NCI-H1048 (cell line): Measurements from ENCODE around the gene ARHGAP4.

Experiments used
- DNase-seq: peaks from one replicate; lab custom pipeline; 2025; lab: John Stamatoyannopoulos, UW

ARHGAP4 gene

DNA sequence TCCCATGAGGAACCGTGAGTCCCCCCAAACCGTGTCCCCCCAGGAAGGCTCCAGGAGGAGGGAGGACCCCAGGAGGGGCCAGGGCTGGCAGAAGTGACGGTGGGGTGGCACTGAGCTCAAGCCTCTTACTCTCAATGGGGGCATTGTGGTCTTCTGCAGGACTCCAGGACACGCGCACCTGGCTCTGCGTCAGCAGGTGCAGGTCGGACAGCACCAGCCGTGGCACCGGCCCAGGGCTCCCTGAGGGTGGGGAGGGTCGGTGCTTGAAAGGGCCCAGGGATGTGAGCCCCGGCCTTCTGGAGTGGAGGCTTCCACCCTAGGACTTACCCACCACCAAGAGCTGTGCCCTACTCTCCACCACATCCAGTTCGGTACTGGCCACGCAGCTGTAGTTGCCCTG is 58.4 kb downstream of the ARHGAP4 start:
- DNase-seq: no peak

DNA sequence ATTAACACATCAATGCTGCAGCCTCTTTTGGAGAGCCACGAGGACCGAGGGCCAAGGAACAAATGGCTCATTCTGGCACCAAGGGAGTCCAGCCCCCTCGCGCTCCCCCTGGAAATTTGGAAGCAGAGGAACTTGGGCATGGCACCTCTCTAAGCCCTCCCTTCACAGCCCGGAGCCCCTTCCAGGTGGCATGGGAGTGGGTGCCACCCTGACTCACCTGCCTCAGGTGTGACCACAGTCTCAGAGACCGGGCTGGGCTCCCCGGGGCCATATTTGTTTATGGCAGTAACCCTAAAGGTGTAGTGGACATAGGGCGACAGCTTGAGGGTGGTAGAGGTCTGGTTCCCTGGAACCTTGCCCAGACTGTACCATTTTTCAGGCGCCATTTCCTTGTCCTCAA is 58.9 kb downstream of the ARHGAP4 start:
- no peak for DNase-seq

- no peak for DNase-seq
Observed at GRCh38 chrX:153866302-153867019, 59.6 kb downstream of the ARHGAP4 start.

GRCh38 chrX:153865685-153866084 is 60.4 kb downstream of the ARHGAP4 start:
- DNase-seq: no peak

GRCh38 chrX:153865321-153865580 is 60.8 kb downstream of the ARHGAP4 start:
- no peak for DNase-seq

- no peak for DNase-seq
Observed at GRCh38 chrX:153864561-153865320, 61.3 kb downstream of the ARHGAP4 start.

- DNase-seq: no peak
Observed at GRCh38 chrX:153864101-153864500, 62.0 kb downstream of the ARHGAP4 start.

DNA sequence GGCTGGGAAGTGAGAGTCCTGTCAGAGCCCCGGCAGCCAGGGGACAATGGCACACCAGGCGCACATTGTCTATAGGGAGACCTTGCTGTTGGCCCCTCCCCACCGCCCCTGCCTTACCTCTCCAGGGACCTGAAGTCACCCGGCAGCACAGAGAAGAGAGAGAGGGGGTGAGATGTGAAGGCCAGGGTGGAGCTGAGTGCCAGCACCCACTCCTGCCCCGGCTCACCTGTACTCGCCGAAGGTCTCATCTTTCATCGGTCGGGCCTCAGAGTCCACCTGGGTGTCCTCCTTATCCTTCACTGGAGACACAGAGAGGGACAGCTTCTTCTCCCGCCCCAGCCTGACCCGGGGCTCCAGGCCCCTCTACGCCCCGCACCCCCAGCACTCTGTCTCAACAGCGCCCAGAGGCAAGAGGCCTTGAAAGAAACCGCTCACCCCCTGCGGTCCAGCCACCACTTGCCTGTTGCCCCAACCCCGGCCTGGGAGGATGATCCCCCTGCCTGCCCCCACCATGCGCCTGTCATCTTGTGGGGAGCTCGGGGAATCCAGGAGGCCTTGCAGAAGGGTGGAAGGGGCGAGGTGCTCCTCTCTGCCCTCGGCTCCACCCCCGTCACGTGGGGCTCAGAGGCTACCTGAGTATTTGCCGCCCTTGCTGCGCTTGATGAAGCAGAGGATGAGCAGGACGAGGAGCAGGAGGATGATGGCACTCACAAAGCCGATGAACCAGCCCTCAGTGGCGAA is 62.6 kb downstream of the ARHGAP4 start:
- DNase-seq: no peak

GRCh38 chrX:153862369-153863250 is 63.5 kb downstream of the ARHGAP4 start:
- no peak for DNase-seq

DNA sequence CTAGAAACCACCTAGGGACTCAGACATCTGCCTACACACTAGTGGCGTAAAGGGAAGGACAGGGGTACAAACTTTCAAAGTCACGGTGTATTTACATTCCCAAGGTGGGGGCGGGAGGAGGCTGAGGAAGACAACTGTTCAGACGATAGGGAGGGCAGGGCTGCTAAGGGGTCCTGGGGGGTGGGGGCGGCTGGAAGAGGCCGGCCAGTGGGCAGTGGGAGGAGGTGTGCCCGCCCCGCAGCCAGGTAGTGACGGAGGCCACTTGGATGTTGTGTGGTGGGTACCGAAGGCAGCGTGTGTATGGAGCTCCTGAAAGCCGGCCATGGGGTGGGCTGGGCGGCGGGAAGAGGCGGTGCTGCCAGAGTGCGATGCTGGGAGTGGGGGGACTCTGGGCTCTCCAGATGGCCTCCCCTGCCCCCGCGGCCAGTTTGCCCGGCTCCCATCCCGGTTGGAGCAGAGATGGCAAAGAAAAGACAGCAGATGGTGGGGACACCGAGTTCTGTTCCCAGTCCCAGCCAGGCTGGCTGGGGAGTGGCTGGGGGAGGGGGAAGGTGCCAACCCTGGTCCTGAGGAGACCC is 64.2 kb downstream of the ARHGAP4 start:
- DNase-seq: no peak

- no peak for DNase-seq
Observed at GRCh38 chrX:153861151-153861550, 64.9 kb downstream of the ARHGAP4 start.
